ENCODE data around the gene CEP104.

DNA sequence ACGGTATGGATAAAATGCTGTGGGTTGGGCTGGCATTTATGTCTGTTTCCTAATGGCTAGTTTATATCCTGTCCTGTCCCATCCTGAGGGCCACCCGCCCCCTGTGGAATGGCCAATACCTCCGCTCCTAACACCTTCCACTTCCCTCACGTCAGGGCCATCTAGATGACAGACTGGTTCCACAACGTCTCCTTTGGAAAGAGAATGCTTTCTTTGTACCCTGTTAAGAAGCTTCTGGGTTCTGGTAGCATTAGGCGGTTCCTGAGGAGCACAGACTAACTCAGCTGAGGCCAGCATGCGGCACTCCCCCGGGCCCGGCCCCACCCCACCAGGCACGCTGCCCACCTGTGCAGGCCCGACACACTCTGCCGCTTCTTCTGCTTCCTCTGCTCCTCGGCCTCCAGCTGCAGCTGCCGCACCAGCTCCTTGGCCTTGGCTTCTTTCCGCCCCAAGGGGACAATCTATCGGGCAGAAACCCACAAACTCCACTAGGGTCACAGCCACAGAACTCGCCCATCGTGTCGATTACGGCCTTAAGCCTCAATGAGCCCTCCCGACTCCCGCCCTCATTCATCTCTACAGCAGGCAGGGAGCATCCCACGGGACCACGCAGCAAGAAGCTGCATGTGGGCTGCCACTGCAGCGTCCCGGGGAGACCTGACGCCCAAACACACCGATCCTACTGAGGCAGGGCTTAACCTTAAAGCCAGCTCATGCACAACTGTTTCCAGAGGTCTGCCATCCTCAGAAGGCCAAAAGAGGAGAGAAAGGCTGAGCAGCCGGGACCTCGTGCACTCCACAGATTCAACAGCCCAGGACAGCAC, 73.1 kb downstream of the CEP104 start:
- TF ChIP-seq POLR2A (IDR thresholded peaks at IDR 0.05): no peak
- TF ChIP-seq, protein P1, sequence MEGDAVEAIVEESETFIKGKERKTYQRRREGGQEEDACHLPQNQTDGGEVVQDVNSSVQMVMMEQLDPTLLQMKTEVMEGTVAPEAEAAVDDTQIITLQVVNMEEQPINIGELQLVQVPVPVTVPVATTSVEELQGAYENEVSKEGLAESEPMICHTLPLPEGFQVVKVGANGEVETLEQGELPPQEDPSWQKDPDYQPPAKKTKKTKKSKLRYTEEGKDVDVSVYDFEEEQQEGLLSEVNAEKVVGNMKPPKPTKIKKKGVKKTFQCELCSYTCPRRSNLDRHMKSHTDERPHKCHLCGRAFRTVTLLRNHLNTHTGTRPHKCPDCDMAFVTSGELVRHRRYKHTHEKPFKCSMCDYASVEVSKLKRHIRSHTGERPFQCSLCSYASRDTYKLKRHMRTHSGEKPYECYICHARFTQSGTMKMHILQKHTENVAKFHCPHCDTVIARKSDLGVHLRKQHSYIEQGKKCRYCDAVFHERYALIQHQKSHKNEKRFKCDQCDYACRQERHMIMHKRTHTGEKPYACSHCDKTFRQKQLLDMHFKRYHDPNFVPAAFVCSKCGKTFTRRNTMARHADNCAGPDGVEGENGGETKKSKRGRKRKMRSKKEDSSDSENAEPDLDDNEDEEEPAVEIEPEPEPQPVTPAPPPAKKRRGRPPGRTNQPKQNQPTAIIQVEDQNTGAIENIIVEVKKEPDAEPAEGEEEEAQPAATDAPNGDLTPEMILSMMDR (IDR thresholded peaks at IDR 0.05): no peak
